Gastroesophageal sphincter (tissue), 3 donors: ENCODE measurements around the gene PROSER1.

ENCODE experiments used
- CTCF ChIP-seq, 4 experiments: fragments of 200-600 bp in 2 of 4; fragments of 450-650 bp in 2 of 4; sonication (generic) in 1 of 4; IDR thresholded peaks; one replicate each; pipeline ENCODE4 v1.5.1; 2017 to 2019; ENCODE audit warnings: antibody characterized with exemption in 4 of 4, mild to moderate bottlenecking in 2 of 4, moderate library complexity in 2 of 4
- EP300 ChIP-seq: sonication (generic); formaldehyde crosslinking; IDR thresholded peaks from one replicate; pipeline ENCODE4 v1.6.1; 2017; ENCODE audit warnings: antibody characterized with exemption, mild to moderate bottlenecking
- POLR2A ChIP-seq, 2 donors: fragments of 450-650 bp; IDR thresholded peaks; one replicate each; pipeline ENCODE4 v1.6.1; 2017; ENCODE audit warnings: antibody characterized with exemption in 2 of 2, mild to moderate bottlenecking in 2 of 2, moderate library complexity in 1 of 2
- POLR2AphosphoS5 ChIP-seq: sonication (generic); formaldehyde crosslinking; IDR thresholded peaks from one replicate; pipeline ENCODE4 v1.6.1; 2017; ENCODE audit warnings: antibody characterized with exemption

GRCh38 chr13:39052944-39053343, 15.1 kb upstream of the PROSER1 start:
- TF ChIP-seq CTCF (IDR thresholded peaks at IDR 0.05) (no peak), EP300 (no peak), POLR2A (IDR thresholded peaks at IDR 0.05) (no peak), POLR2AphosphoS5 (no peak)
